Suprapubic skin (tissue), 4 donors: ENCODE measurements around the gene SAMD14. TPM values are rescaled to one million over a fixed set of nuclear protein-coding genes. Genes with fewer than 3 reads are reported as not detected.
A peak's percentile ranks its signal among the peaks of the same experiment; 100 is the strongest.

Experiments used
- DNase-seq, 2 donors: peaks; one replicate each; pipeline ENCODE4 v3.0.0-alpha.2; 2019; ENCODE audit warnings: low spot score in 2 of 2
- H3K27ac ChIP-seq: fragments of 200-600 bp; sonication (generic); one replicate; pipeline ENCODE4 v1.5.1; 2019
- H3K27me3 ChIP-seq: fragments of 200-600 bp; sonication (generic); one replicate; pipeline ENCODE4 v1.5.1; 2019
- H3K36me3 ChIP-seq: fragments of 200-600 bp; sonication (generic); one replicate; pipeline ENCODE4 v1.5.1; 2019
- H3K4me1 ChIP-seq: fragments of 200-600 bp; sonication (generic); one replicate; pipeline ENCODE4 v1.5.1; 2019
- H3K4me3 ChIP-seq: fragments of 200-600 bp; sonication (generic); one replicate; pipeline ENCODE4 v1.5.1; 2019; ENCODE audit warnings: mild to moderate bottlenecking
- H3K9me3 ChIP-seq: fragments of 200-600 bp; sonication (generic); one replicate; pipeline ENCODE4 v1.5.1; 2019
- EP300 ChIP-seq: sonication (generic); formaldehyde crosslinking; IDR thresholded peaks from one replicate; pipeline ENCODE4 v1.6.1; 2017; ENCODE audit warnings: antibody characterized with exemption
- POLR2A ChIP-seq, 2 donors: fragments of 450-650 bp; IDR thresholded peaks; one replicate each; pipeline ENCODE4 v1.6.1; 2017; ENCODE audit warnings: antibody characterized with exemption in 2 of 2, mild to moderate bottlenecking in 2 of 2, moderate library complexity in 2 of 2
- POLR2AphosphoS5 ChIP-seq, 3 donors: sonication (generic); formaldehyde crosslinking; IDR thresholded peaks; one replicate each; pipeline ENCODE4 v1.6.1; 2017; ENCODE audit warnings: antibody characterized with exemption in 3 of 3
- WGBS: methylation state at CpG from one replicate; pipeline ENCODE4 v1.1.5; 2018; 5-methylcytosine and 5-hydroxymethylcytosine counted together
- total RNA-seq, 4 donors: library from RNA; depleted of rRNA; stranded (reverse); fragments of >200 nt; gene quantifications; one replicate each; pipeline ENCODE4 v1.1.0, GENCODE V29; 2016
- TF ChIP-seq, protein P1 (sequence below), 2 donors: fragments of 200-600 bp in 1 of 2; fragments of 450-650 bp in 1 of 2; sonication (generic) in 1 of 2; IDR thresholded peaks; one replicate each; pipeline ENCODE4 v1.5.1; 2016 to 2019; ENCODE audit warnings: antibody characterized with exemption in 2 of 2, mild to moderate bottlenecking in 1 of 2, moderate library complexity in 1 of 2

Gene SAMD14
- total RNA-seq, 4 donors from 2014 or later, result 0.68 TPM; not detected in 3

DNA sequence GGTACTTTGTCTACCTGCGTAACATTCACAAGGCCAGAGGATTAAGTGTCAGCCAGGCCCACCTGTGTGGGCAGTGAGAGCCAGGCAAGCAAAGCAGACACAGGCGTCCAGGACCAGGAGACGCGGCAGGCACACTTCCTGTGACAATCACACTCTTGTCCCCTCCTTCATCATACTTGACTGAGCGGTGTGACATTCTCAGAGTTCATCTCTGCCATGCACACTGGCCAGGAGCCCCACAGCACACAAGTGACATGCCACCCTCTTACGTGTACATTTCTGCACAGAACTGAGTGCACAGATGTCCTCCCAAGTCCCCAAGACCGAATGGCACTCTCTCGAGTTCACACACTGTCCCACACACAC is 11.8 kb upstream of the SAMD14 start:
- H3K9me3 ChIP-seq, result no peaks in the 10 kb centered on the region
- no peaks in the 10 kb centered on the region for H3K27me3 ChIP-seq
- H3K4me3 ChIP-seq, result no peak overlapping the region
- peaks cover 33% of the 10 kb centered on the region for H3K4me1 ChIP-seq
- WGBS, result 62% methylated on average over 8 of the region's 8 CpGs
- TF ChIP-seq, protein P1, sequence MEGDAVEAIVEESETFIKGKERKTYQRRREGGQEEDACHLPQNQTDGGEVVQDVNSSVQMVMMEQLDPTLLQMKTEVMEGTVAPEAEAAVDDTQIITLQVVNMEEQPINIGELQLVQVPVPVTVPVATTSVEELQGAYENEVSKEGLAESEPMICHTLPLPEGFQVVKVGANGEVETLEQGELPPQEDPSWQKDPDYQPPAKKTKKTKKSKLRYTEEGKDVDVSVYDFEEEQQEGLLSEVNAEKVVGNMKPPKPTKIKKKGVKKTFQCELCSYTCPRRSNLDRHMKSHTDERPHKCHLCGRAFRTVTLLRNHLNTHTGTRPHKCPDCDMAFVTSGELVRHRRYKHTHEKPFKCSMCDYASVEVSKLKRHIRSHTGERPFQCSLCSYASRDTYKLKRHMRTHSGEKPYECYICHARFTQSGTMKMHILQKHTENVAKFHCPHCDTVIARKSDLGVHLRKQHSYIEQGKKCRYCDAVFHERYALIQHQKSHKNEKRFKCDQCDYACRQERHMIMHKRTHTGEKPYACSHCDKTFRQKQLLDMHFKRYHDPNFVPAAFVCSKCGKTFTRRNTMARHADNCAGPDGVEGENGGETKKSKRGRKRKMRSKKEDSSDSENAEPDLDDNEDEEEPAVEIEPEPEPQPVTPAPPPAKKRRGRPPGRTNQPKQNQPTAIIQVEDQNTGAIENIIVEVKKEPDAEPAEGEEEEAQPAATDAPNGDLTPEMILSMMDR (IDR thresholded peaks at IDR 0.05), result no peak
- TF ChIP-seq POLR2A (IDR thresholded peaks at IDR 0.05), result no peak
- TF ChIP-seq POLR2AphosphoS5 (IDR thresholded peaks at IDR 0.05), result no peak
- no peak for TF ChIP-seq EP300
- DNase-seq, result no peak
- no peak overlapping the region for H3K27ac ChIP-seq
- peaks cover 85% of the 10 kb centered on the region for H3K36me3 ChIP-seq

DNA sequence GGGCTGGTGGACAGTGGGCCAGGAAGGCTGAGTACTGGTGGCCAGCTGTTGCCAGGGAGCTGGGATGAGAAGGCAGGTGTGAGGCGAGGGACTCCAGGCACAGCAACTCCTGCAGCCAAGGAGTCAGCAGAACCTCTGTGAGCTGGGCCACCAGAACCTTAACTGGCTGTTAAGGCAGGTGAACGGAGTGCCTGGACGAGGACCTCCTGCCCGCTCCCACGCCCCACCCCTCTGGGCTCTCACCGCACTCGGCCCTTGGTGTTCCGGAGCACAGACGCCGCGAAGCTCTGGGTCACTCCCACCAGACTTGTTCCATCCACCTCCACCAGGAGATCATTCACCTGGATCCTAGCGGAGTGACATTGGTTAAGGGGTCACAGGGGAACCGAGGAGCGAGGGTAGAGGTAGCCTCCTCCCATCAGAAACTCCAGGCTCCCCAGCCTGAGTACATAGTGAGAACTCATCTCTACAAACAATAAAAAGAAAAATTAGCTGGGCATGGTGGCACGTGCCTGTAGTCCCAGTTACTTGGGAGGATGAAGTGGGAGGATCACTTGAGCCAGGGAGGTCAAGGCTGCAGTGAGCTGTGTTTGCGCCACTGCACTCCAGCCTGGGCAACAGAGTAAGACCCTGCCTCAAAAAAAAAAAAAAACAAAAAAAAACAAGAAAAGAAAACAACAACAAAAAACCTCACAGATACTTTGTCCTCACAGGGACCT is 11.2 kb upstream of the SAMD14 start:
- H3K4me1 ChIP-seq, result peaks cover 28% of the 10 kb centered on the region
- TF ChIP-seq POLR2A (IDR thresholded peaks at IDR 0.05) (no peak), EP300 (no peak), POLR2AphosphoS5 (IDR thresholded peaks at IDR 0.05) (no peak)
- TF ChIP-seq, protein P1 (IDR thresholded peaks at IDR 0.05), result no peak
- WGBS, result 83% methylated on average over 14 of the region's 16 CpGs

DNA sequence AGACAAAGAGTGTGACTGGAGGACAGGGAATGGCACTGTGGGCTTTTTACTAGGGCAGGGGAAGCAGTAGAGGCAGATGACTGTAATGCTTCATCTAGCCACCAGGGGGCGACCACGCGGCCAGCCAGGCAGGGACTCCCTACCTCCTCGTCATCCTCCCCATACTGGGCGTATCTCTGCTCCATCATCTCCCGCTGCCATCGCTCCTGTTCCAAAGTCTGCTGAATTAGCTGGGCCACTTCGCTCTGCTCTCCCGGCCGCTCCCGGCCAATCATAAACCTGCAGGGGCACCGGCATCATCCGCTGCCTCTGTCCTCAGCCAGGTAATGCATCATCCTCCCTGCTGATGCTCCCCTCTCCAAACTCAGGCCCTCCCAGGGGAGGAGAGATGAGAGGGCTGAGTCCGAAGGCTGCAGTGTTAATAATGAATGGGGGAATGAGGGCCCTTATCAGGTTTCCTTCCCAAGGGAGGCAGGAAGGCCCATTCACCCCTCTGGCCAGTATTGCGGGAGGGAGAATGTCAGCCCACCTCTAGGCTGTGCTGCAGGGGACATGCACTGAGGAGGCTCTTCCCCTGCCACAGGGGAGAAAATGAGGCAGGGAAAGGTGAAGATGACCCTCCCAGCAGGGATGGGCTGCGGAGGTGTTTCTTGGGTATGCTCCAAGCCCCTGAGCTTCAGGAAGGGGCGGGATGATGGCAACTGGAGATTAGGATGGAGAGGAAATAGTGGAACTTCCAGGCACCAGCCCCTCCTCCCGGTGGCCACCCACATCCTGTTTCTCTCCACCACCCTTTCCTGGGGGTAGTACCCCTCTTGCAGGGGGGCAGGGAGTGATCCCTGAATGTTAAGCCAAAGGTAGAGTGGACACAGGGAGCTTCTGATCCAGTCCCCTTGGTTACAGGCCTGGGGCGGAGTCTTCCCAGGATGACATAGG is 10.3 kb upstream of the SAMD14 start:
- WGBS, result 46% methylated on average over 17 of the region's 19 CpGs
- TF ChIP-seq, protein P1 (IDR thresholded peaks at IDR 0.05), result peak; percentile 93 to 98
- TF ChIP-seq POLR2A (IDR thresholded peaks at IDR 0.05), result no peak
- peak in 1 of 3 donors; percentile 8 for TF ChIP-seq POLR2AphosphoS5 (IDR thresholded peaks at IDR 0.05)
- no peaks in the 10 kb centered on the region for H3K27me3 ChIP-seq
- H3K4me3 ChIP-seq, result no peak overlapping the region
- no peak overlapping the region for H3K27ac ChIP-seq
- no peaks in the 10 kb centered on the region for H3K9me3 ChIP-seq
- no peak for DNase-seq
- H3K36me3 ChIP-seq, result peaks cover 100% of the 10 kb centered on the region
- H3K4me1 ChIP-seq, result peaks cover 18% of the 10 kb centered on the region

More for the DNA sequence above, 11.2 kb upstream of the SAMD14 start:
- Histone ChIP-seq H3K27me3 (no peaks in the 10 kb centered on the region), H3K36me3 (peaks cover 91% of the 10 kb centered on the region), H3K9me3 (no peaks in the 10 kb centered on the region), H3K27ac (no peak overlapping the region), H3K4me3 (no peak overlapping the region)
- no peak for DNase-seq

DNA sequence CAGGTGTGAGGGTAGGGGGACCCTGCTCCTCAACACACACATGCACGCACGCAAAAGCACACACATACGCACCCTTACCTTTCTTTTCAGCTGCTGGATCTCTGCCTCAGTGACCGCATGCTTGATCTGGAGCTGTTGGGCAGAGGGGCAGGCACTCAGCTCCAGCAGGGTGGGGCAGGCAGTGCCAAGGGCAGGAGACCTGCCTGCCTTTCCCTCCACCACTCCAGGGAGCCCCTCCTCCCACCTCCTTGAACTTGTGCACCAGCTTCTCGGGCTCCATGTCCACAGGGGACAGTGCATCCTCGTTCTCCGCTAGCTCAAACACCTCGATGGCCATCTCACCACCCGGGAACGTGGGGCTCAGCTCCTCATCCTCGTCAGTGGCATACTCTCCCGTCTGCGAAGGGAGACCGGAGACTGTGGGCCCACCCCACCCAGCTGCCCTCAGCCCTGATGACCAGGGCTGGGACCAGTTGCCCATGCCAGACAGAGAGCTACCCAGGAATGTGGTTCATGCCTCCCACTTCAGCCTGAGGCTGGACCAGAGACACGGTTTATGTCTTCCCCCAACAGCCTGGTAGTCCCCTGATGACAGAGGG is 9.3 kb upstream of the SAMD14 start:
- Histone ChIP-seq H3K9me3 (no peaks in the 10 kb centered on the region), H3K27me3 (no peaks in the 10 kb centered on the region), H3K27ac (no peak overlapping the region), H3K36me3 (peaks cover 100% of the 10 kb centered on the region), H3K4me3 (no peak overlapping the region), H3K4me1 (peaks cover 9% of the 10 kb centered on the region)
- no peak for TF ChIP-seq POLR2AphosphoS5 (IDR thresholded peaks at IDR 0.05)
- TF ChIP-seq POLR2A (IDR thresholded peaks at IDR 0.05), result no peak
- TF ChIP-seq, protein P1 (IDR thresholded peaks at IDR 0.05), result no peak
- no peak for TF ChIP-seq EP300
- 87% methylated on average over 15 of the region's 15 CpGs for WGBS
- DNase-seq, result no peak
